GM12892 (cell line): ENCODE measurements around the gene KCNIP2.

Experiments used
- POLR2A ChIP-seq: IDR thresholded peaks from 2 replicates; pipeline ENCODE4 v1.6.1; 2011; ENCODE audit warnings: low read depth, low read length, control low read depth
- POLR2AphosphoS5 ChIP-seq: IDR thresholded peaks from 2 replicates; pipeline ENCODE4 v1.6.1; 2011; ENCODE audit warnings: low read depth, low read length, control low read depth
- TAF1 ChIP-seq: IDR thresholded peaks from 2 replicates; pipeline ENCODE4 v1.6.1; 2011; ENCODE audit warnings: low read depth, mild to moderate bottlenecking, control low read depth, low read length, borderline replicate concordance

- TF ChIP-seq TAF1 (no peak), POLR2A (no peak), POLR2AphosphoS5 (no peak)
Measured at GRCh38 chr10:101781984-101782810, 61.4 kb downstream of the KCNIP2 start.
